ENCODE results near the gene DBET.
A peak's percentile ranks its signal among the peaks of the same experiment; 100 is the strongest.
"Not testable (repeated sequence)": the region's sequence is repeated elsewhere in the genome, so short reads cannot be mapped to it uniquely, and the experiment has no call there.

DBET gene

DNA sequence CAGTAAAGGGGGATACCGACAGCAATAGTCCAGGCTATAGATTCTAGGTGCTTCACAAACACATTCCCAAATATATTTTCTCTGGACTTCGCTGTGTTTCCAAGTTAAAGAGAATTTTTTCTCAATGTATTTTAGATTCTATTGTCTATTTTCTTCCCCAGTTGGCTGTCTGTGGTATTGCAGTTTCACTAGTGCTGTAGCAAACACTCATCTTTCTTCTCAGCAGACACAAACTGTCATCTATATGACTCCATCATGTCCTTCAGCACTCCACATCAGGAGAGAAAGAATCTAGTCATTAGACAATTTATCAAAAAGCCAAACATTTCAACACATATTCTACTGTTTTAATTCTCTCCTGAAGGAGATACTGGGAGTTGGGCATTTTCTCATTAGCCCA lies at the start of gene DBET:
TSS of gene DBET (plus strand) at position 161 of the 400 bp plus-strand sequence.
- DNase-seq (ENCODE audit: low spot score), result not testable (repeated sequence)

DNA sequence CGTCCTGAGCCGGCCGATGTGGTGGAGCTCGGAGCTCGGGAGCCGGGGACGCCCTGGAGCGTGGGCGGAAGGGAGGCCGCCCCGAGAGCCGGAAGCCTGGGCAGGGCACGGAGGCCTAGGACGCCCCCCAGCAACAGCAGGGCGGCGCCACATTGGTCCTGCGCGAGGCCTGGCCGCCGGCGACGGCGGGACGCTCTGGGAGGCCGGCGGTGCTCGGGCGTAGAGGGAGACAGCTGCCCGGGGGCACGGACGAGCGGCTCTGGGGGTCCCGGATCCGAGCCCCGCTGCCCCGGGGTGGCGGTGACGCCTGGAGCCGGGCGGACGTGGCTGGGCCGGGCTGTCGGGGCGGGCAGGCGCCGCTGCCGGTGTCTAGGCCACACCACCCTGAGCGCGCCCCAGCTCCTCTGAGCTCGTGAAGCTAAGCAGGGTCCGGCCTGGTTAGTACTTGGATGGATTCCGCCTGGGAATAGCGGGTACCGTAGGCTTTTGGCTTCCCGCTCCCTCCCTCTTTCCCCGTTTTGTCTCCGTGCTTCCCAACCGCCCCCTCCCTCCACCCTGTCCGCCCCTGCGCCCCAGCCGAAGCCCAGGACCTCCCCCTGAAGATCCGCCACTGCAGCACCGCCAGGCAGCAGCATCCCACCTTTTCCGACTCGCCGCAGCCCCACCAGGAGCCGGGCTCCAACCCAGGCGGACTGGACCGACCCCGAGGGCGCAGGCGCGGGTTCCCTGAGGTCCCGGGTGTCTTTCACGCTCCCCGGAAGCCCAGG lies 49.3 kb upstream of the DBET start:
- DNase-seq (ENCODE audit: low spot score), result no peak

DNA sequence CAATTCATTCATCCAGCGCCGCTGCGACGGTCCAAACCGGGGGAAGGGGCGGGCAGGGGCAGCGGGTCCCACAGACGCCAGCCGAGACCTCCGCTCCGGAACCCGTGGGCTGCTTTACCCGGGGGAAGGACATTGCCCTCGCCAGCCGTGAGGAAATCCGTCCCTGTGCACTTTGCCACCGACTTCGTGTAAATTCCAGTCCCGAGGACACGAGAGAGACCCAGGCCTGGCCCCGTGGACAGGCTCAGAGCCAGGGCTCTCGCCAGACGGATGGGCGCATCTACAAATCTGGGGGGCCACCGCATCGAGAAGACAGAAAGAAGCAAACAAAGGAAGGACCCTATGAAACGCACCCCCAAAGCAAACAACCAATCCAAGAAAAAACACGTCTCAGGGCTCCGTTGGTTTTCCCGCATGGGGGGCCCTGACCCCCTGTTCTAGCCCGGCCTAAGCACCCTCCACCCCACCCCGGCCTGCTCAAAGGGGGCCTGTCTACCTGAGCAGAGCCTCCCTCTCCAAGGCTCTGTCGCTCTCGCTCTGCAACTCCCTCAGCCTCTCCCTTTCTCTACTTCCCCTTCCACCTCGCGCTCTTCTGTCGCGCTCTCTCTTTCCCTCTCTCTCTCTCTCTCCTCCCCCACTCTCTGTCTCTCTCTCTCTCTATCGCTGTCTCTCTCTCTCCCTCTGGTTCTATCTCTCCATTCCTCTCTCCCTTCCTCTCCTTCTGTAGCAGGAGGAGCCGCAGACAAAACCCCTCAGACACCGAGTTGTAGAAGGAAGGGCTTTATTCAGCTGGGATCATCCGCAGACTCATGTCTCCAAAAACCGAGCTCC lies 48.5 kb upstream of the DBET start:
- DNase-seq (ENCODE audit: low spot score), result no peak

DNA sequence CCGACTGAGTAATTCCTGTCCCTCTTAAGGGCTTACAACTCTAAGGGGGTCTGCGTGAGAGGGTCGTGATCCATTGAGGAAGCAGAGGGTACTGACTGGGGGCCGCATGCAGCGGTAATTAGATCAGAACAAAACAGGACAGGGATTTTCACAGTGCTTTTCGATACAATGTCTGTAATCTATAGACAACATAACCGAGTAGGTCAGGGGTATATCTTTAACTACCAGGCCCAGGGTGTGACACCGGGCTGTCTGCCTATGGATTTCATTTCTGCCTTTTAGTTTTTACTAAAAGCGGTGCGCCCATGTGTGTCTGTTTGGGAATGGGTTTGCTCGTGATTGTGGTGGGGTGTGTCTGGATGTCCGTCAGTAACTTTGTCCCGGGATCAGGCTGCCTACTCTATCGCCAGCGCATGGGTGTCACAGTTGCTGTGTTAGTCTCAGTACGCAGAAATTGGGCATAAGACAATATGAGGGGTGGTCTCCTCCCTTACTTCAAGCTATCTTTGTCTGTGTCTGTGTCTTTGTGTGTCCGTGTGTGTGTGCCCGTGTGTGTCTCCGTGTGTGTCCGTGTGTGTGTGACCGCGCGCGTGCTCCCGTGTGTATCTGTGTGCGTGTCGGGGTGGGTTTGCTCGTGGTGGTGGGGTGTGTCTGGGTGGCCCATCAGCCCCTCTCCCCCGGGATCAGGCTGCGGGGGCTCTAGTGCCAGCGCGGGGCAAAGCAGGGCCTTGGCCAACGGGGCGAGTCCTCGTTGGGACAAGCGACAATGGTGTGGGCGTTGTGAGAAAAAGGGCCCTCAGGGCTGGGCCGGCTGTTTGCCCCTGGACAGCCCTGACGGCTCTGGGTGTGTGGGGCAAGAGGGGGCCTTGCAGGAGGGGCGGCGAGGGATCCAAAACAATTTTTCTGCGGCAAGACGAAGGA lies 47.7 kb upstream of the DBET start:
- no peak for DNase-seq (ENCODE audit: low spot score)

DNA sequence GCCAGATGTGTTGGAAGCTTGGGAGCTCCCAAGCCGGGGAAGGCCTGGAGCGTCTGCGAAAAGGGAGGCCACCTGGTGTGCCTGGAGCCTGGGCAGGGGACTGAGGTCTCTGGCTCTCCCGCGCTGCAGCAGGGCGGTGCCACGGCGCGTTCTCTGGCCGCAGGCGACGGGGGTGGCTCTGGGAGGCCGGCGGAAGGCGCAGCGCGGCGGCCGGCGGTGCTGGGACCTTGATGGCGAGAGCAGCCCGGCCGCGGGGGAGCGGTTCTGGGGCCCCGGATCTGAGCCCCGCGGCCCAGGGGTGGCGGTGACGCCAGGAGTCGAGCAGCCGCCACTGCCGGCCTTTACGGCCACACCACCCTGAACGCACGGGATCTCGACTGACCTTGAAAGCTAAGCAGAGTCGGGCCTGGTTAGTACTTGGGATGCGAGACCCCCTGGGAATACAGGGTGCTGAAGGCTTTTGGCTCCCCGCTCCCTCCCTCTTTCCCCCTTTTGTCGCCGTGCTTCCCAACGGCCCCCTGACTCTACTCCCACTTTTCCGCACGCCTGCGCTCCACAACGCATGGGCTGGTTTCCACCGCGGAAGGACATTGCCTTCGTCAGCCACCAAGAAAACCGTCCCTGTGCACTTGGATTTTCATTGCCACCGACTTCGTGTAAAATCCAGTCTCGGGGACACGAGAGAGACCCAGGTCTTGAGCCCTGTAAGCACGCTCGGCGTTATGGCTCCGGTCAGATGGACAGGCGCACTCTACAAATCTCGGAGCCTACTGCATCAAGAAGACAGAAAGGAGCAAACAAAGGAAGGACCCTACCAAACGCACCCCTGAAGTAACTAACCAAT lies 46.7 kb upstream of the DBET start:
- no peak for DNase-seq (ENCODE audit: low spot score)

DNA sequence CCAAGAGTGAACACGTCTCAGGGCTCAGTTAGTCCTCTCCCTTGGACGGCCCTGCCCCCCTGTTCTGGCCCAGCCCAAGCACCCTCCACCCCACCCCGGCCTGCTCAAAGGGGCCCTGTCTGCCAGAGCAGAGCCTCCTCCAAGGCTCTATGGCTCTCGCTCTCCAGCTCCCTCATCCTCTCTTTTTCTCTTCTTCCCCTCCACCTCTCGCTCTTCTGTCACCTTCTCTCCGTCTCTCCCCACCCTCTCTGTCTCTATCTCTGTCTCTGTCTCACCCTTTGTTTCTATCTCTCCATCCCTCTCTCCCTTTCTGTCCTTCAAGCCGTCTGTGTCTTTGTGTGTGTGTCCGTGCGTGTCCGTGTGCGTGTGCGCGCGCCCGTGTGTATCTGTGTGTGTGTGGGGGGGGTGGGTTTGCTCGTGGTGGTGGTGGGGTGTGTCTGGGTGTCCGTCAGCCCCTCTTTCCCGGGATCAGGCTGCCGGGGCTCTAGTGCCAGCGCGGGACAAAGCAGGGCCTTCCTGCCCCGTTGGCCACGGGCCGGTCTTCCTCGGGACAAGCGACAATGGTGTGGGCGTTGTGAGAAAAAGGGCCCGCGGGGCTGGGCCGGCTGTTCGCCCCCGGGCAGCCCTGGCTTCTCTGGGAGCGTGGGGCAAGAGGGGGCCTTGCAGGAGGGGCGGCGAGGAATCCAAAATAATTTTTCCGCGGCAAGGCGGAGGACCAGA lies 45.9 kb upstream of the DBET start:
- no peak for DNase-seq (ENCODE audit: low spot score)

DNA sequence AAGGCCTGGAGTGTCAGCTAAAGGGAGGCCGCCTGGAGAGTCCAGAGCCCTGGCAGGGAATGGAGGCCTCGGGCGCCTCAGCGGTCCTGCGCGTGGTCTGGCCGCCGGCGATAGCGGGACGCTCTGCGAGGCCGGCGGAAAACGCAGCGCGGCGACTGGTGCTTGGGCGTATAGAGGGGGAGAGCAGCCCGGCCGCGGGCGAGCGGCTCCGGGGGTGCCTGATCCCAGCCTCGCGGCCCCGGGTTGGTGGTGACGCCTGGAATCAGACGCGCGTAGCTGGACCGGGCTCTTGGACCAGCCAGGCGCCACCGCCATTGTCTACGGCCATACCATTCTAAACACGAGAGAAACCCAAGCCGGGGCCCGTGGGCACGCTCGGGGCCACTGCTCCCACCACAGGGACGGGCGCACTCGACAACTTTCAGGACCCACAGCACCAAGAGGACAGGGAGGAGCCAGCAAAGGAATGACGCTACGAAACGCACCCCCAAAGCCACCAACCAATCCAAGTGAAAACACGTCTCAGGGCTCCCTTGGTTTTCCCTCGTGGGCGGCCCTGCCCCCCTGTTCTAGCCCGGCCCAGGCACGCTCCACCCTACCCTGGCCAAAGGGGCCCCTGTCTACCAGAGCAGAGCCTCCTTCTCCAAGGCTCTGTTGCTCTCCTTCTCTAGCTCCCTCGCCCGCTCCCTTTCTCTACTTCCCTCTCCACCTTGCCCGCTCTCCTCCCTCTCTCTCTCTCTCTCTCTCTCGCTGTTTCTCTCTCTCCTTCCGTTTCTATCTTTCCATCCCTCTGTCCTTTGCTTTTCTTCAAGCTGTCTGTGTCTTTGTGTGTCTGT lies 45.1 kb upstream of the DBET start:
- no peak for DNase-seq (ENCODE audit: low spot score)

DNA sequence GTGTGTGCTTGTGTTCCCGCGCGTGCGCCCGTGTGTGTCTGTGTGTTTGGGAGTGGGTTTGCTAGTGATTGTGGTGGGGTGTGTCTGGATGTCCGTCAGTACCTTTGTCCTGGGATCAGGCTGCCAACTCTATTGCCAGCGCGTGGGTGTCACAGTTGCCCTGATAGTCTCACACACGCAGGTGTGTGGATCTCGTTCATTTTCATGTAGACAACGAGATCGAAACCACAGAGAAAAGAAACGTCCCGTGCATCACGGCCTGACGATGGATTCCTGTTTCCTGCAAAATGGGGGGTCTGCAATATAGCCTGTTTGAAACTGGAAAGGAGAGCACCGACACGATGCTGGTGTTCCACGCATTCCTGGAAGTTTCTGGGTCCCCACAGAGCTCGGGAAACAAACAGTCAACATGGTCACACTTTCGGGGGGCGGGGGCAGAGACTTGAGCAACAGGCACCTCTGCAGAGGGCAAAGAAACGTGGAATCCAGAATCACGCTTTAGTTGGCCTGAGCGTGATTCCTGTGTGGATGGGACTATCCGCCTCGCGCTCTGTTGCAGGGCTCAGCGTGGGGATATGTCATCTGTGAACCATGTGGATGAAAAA lies 44.3 kb upstream of the DBET start:
- DNase-seq (ENCODE audit: low spot score), result not testable (repeated sequence)

DNA sequence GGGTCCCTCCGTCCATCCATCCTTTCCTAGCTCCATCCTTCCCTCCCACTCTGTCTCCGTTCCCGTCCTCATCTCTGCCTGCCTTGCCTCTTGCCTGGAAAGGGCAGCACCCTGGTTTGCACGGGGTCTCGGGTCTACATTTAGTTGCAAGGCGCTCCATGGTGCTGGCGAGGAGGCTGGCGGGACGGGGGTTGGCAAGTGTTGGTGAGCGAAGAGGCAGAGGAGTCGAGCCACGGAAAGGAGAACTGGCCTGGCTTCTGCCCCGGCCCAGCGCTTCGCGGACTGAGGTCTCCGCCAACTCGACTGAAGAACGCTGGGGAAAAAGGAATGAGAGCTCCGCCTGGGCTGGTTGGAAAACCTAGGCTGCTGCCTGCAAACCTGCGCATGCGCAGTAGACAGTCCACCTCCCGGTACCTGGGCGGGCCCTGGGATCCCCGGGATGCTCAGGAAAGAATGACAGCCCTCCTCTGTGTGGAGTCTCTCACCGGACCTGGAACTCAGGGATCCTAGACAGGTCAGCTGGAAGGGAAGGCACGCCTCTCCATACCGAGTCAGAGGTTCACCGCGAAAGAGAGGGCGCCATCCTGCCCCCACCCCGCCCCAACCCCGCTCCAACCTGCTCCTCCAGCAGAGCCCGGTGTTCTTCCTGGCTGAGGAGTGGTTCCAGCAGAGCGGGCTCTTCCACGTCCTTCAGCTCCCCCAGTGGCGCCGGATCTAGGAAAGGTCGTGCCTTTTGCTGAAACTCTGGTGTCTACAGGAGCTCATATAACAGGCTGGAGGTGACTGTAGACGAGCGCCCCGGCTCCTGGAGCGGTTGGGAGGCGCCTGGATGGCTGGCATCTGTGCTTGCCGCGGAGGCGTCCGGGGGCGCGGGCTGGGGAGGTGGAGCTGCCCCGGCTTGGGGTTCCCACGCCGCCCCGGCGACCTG lies 43.2 kb upstream of the DBET start:
- peak; percentile 14 for DNase-seq (ENCODE audit: low spot score)

DNA sequence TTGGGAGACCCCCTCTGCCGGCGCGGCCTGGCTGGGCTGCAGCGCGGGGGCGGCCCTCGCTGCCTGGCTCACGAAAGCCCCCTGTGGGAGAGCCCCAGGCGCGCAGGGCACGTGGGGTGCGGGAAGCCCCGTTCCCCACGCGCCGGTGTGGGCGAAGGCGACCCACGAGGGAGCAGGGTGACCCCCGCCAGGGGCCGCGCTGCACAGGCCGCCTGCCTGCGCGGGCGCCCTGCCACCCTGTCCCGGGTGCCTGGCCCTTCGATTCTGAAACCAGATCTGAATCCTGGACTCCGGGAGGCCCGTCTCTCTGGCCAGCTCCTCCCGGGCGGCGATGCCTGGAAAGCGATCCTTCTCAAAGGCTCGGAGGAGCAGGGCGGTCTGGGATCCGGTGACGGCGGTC lies 42.3 kb upstream of the DBET start:
- not testable (repeated sequence) for DNase-seq (ENCODE audit: low spot score)

DNA sequence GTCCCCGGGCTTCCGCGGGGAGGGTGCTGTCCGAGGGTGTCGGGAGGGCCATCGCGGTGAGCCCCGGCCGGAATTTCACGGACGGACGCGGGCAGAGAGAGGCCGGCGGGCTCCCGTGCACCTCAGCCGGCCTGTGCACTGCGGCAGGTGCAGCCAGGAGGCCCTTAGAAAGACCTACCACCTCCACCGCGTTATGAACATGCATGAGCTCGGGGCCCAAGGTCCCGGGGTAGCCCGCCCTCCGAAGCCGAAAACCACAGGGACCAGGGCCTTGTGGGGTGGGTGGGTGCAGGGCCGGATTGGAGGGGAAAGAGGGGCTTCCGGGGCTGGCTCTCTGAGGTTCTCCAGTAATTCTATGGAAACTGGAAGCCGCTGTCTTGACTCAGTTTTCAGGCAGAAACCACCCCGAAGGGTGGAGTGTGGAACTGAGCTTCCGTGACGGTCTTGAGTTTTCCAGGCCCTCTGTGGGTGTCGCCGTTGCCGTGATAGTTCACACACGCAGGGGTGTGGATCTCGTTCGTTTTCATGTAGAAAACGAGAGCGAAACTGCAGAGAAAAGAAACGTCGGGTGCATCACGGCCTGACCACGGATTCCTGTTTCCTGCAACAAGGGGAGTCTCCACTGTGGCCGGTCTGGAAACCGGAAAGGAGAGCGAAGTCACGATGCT lies 41.6 kb upstream of the DBET start:
- not testable (repeated sequence) for DNase-seq (ENCODE audit: low spot score)

DNA sequence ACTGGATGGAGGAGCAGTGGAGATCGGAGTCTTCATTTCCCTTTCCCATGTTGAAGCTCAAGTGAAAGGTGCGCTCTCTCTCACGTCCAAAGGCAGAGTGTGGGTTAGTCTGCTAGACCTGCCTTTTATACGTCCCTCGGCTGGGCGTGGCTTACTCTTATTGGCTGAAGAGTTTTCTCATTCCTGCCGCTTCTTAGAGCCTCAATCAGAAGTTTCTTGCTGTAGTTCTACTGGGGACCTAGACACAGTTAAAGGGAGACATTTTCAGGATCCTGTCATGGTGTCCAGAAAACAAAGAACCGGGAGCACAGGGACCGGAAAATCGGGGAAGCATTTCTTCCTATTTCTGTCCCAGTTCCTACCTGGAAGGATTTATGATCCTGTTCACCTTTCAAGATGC lies 37.1 kb upstream of the DBET start, which contains the start of gene FRG2:
TSS of gene FRG2 (minus strand) at position 101 of the 400 bp plus-strand sequence. CDS start at position 49, 52 bp downstream.
- DNase-seq (ENCODE audit: low spot score), result not testable (repeated sequence)

DNA sequence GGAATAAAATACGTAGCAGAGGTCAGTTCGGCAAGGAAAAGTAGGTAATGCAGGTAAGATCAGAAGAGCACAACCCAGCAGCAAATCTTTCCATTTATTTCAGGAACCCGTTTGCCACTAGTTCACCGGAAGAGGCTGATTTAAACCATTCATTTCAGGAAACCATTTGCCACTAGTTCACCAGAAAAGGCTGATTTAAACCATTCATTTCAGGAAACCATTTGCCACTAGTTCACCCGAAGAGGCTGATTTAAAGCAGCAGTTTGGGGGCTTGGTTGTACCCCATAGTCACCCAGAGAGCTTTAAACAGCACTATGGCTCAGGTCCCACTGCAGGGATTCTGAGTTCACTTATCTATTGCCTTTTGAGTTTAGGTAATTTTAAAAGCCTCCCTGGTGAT lies 33.0 kb upstream of the DBET start:
- DNase-seq (ENCODE audit: low spot score), result peak; percentile 34

DNA sequence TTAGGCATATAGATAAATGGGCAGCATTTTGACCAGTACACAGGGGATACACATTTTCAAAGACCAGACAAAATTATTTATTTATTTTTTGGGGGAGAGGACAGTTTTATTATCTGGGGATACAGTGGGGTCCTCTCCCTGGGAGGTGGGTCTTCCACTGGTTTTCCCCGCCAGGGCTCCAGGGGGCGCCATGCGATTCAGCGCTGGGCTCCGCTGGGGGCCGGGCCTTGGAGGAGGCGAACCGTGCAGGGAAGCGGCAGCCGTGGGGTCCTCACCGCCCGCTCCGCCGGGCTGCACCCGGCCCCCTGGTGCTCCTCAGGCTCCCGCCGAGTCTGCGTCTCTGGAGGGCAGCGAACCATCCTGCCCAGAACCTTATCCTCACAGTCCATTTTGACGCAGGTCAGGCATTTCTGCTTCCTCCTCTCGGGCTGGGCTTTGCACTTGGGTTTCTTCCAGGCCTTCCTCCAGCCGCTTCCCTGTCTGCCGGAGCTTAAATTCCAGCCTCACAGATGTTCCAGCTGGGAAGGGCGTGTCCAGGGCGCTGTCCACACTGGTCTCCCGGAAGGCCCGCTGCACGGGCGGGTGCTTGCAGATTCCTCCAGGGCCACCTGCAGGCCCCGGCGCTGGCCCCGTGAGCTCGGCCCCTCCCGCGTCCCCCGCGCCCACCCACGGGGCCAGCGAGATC lies 26.5 kb upstream of the DBET start:
- DNase-seq (ENCODE audit: low spot score), result not testable (repeated sequence)

DNA sequence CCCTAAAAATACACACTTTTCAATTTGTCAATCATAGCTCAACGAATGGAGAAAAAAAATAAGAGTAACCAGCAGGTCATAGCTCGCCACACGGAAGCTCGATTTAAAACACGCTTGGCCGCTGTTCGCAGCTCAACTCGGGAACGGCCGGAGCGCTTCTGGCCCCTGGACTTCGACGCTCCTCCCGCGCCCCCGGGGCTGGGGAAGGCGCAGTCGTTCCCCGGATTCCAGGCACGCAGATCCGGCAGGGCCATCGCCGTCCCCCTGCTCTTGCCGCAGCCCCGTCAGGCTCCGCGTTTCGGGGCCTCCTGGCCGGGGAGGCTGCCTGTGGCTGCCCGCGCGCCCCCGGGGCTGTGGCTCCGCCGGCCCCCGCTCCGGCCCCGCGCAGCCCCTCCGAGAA lies 23.4 kb upstream of the DBET start:
- DNase-seq (ENCODE audit: low spot score), result not testable (repeated sequence)

DNA sequence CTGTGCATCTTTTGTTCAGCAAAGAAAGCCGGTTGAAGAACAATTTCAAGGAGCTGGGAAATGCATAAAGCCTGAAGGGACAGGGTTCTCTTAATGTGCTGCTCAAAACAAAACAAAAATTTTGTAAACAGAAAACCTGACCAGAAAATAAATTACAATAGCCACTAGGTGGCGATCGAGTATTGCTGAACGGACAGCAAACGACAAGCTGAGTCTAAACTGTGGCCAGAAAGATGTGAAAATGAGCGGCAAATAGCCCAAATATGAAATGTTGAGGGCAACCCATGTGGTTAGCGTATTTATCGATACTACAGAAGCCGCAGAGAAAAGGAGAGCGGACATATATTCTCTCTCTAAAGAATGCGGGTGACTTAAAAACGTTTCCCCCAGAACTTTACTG lies 16.7 kb upstream of the DBET start:
- not testable (repeated sequence) for DNase-seq (ENCODE audit: low spot score)

Measured in activated CD4-positive, alpha-beta T cell treated with anti-CD3 and anti-CD28 coated beads, Interleukin-2, Interleukin-4, amounts not matched to agents 100 ng/mL and 50 ng/mL, durations not matched to agents 16 hours and 8 hours (primary cell).